Fibroblast of lung (primary cell): ENCODE measurements around the gene KLHDC4. TPM values are rescaled to one million over a fixed set of nuclear protein-coding genes. Genes with fewer than 3 reads are reported as not detected.

ENCODE experiments used
- DNase-seq, 2 donors: peaks; one replicate each; pipeline versions ENCODE4 v3.0.0 to v3.0.0-alpha.2; 2010; ENCODE audit warnings: low read depth in 2 of 2
- H2AFZ ChIP-seq: 2 replicates; pipeline ENCODE4 v1.5.1; 2012; ENCODE audit warnings: low read length, control low read depth, inconsistent platforms
- H3K27ac ChIP-seq: 2 replicates; pipeline ENCODE4 v1.5.1; 2011; ENCODE audit warnings: low read length, control low read depth; ENCODE audit not compliant: insufficient read depth
- H3K27me3 ChIP-seq: 2 replicates; pipeline ENCODE4 v1.5.1; 2011; ENCODE audit warnings: mild to moderate bottlenecking, low read length; ENCODE audit not compliant: control insufficient read depth, insufficient read depth
- H3K36me3 ChIP-seq: 2 replicates; pipeline ENCODE4 v1.5.1; 2011; ENCODE audit warnings: low read length; ENCODE audit not compliant: control insufficient read depth, insufficient read depth
- H3K4me1 ChIP-seq: 2 replicates; pipeline ENCODE4 v1.5.1; 2011; ENCODE audit warnings: low read length; ENCODE audit not compliant: control insufficient read depth, insufficient read depth; ENCODE audit errors: extremely low read depth
- H3K4me2 ChIP-seq: 2 replicates; pipeline ENCODE4 v1.5.1; 2011; ENCODE audit warnings: low read length, control low read depth; ENCODE audit not compliant: insufficient read depth; ENCODE audit errors: extremely low read depth
- H3K4me3 ChIP-seq, 4 experiments: fragments of 200-600 bp in 1 of 4; sonication (generic) in 1 of 4; replicated peaks in 1 of 4; 2 replicates each; pipeline ENCODE4 v1.5.1; 2011 to 2016; ENCODE audit warnings: low read length in 4 of 4, low read depth in 3 of 4, mild to moderate bottlenecking in 3 of 4, control low read depth in 2 of 4, inconsistent platforms in 1 of 4, mixed read lengths in 1 of 4; ENCODE audit not compliant: insufficient read depth in 1 of 4; ENCODE audit errors: control extremely low read depth in 1 of 4
- H3K79me2 ChIP-seq: 2 replicates; pipeline ENCODE4 v1.5.1; 2012; ENCODE audit warnings: mild to moderate bottlenecking, low read length, inconsistent platforms; ENCODE audit not compliant: control insufficient read depth, insufficient read depth
- H3K9ac ChIP-seq: 2 replicates; pipeline ENCODE4 v1.5.1; 2011; ENCODE audit warnings: mild to moderate bottlenecking, low read length, control low read depth; ENCODE audit not compliant: insufficient read depth
- H3K9me3 ChIP-seq: 2 replicates; pipeline ENCODE4 v1.5.1; 2012; ENCODE audit warnings: low read depth, low read length; ENCODE audit not compliant: control insufficient read depth, insufficient read depth
- H4K20me1 ChIP-seq: 2 replicates; pipeline ENCODE4 v1.5.1; 2011; ENCODE audit warnings: low read length; ENCODE audit not compliant: control insufficient read depth, insufficient read depth; ENCODE audit errors: extremely low read depth
- EZH2 ChIP-seq: IDR thresholded peaks from 2 replicates; pipeline ENCODE4 v1.5.1; 2012; ENCODE audit warnings: low read length, control low read depth, mild to moderate bottlenecking; ENCODE audit errors: missing control alignments
- polyA plus RNA-seq, 2 donors: library from polyadenylated mRNA; depleted of rRNA in 1 of 2; stranded (reverse) in 1 of 2; unstranded in 1 of 2; fragments of >200 nt; gene quantifications; 2 replicates each; pipeline ENCODE4 v1.2.1, GENCODE V29; 2011 to 2012; ENCODE audit warnings: missing spikeins in 1 of 2
- total RNA-seq: library from RNA; depleted of rRNA; stranded (reverse); fragments of >200 nt; gene quantifications from 2 replicates; pipeline ENCODE4 v1.2.1, GENCODE V29; 2014
- TF ChIP-seq, protein P1 (sequence below), 2 donors: IDR thresholded peaks in 1 of 2; conservative IDR thresholded peaks in 1 of 2; 1 replicate in 1 of 2; 2 replicates in 1 of 2; pipeline ENCODE4 v1.5.1; 2011 to 2012; ENCODE audit warnings: low read length in 2 of 2, control low read depth in 1 of 2, inconsistent platforms in 1 of 2, low read depth in 1 of 2, mild to moderate bottlenecking in 1 of 2

Gene KLHDC4
- total and polyA plus RNA-seq, 2 donors (not counting 1 experiment from before 2014, with no cell fraction given), result 7.3 to 17.8 TPM

GRCh38 chr16:87698676-87699199, 67.0 kb downstream of the KLHDC4 start:
- TF ChIP-seq EZH2, result no peak
- TF ChIP-seq, protein P1, sequence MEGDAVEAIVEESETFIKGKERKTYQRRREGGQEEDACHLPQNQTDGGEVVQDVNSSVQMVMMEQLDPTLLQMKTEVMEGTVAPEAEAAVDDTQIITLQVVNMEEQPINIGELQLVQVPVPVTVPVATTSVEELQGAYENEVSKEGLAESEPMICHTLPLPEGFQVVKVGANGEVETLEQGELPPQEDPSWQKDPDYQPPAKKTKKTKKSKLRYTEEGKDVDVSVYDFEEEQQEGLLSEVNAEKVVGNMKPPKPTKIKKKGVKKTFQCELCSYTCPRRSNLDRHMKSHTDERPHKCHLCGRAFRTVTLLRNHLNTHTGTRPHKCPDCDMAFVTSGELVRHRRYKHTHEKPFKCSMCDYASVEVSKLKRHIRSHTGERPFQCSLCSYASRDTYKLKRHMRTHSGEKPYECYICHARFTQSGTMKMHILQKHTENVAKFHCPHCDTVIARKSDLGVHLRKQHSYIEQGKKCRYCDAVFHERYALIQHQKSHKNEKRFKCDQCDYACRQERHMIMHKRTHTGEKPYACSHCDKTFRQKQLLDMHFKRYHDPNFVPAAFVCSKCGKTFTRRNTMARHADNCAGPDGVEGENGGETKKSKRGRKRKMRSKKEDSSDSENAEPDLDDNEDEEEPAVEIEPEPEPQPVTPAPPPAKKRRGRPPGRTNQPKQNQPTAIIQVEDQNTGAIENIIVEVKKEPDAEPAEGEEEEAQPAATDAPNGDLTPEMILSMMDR (conservative IDR thresholded peaks at IDR 0.05 in 1 of 2, IDR thresholded peaks at IDR 0.05 in 1 of 2; ENCODE audit: low read depth in 1 of 2, low read length in 2 of 2), result no peak
- Histone ChIP-seq H3K36me3 (peaks cover 4% of the 10 kb centered on the region), H2AFZ (no peak overlapping the region)

DNA sequence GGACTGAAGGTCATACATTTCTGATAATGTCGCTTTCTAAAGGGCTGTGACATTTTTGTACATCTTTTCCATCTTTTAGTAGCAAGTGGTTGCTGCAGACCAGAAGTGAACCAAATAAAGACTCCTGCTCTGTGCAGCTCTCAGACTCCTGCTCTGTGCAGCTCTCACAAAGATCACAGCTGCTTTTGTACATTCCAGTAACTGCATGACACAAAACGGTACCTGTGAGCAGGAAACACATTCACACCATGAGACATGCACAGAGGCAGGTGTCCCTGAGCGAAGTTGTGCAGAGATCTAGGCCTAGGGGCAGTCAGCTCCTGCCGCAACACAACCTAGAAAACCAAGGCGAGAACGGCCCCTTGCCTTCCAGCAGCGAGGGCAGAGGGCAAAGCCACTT, 67.5 kb downstream of the KLHDC4 start:
- Histone ChIP-seq H3K9me3 (no peaks in the 10 kb centered on the region), H3K9ac (no peak overlapping the region), H2AFZ (no peak overlapping the region), H3K4me2 (no peak overlapping the region), H3K27ac (no peak overlapping the region), H4K20me1 (no peaks in the 10 kb centered on the region), H3K79me2 (no peaks in the 10 kb centered on the region), H3K36me3 (peaks cover 2% of the 10 kb centered on the region), H3K27me3 (no peaks in the 10 kb centered on the region), H3K4me3 (no peak overlapping the region), H3K4me1 (no peaks in the 10 kb centered on the region)
- TF ChIP-seq, protein P1 (conservative IDR thresholded peaks at IDR 0.05 in 1 of 2, IDR thresholded peaks at IDR 0.05 in 1 of 2; ENCODE audit: low read depth in 1 of 2, low read length in 2 of 2), result no peak
- TF ChIP-seq EZH2, result no peak
- no peak for DNase-seq

More at GRCh38 chr16:87698676-87699199, 67.0 kb downstream of the KLHDC4 start:
- Histone ChIP-seq H3K27me3 (no peaks in the 10 kb centered on the region), H4K20me1 (no peaks in the 10 kb centered on the region), H3K9me3 (no peaks in the 10 kb centered on the region), H3K27ac (no peak overlapping the region), H3K4me2 (no peak overlapping the region), H3K79me2 (no peaks in the 10 kb centered on the region), H3K9ac (no peak overlapping the region), H3K4me3 (no peak overlapping the region), H3K4me1 (no peaks in the 10 kb centered on the region)
- DNase-seq, result no peak

GRCh38 chr16:87697792-87698191, 68.0 kb downstream of the KLHDC4 start:
- Histone ChIP-seq H3K27ac (no peak overlapping the region), H3K4me2 (no peak overlapping the region), H3K9me3 (no peaks in the 10 kb centered on the region), H4K20me1 (no peaks in the 10 kb centered on the region), H3K9ac (no peak overlapping the region), H3K4me3 (no peak overlapping the region), H3K36me3 (peaks cover 2% of the 10 kb centered on the region), H3K4me1 (no peaks in the 10 kb centered on the region), H2AFZ (no peak overlapping the region), H3K27me3 (no peaks in the 10 kb centered on the region), H3K79me2 (no peaks in the 10 kb centered on the region)
- no peak for TF ChIP-seq EZH2
- TF ChIP-seq, protein P1 (conservative IDR thresholded peaks at IDR 0.05 in 1 of 2, IDR thresholded peaks at IDR 0.05 in 1 of 2; ENCODE audit: low read depth in 1 of 2, low read length in 2 of 2), result no peak
- DNase-seq, result no peak
